Stimulated activated CD8-positive, alpha-beta memory T cell treated with anti-CD3 and anti-CD28 coated beads, Interleukin-4, amount 100 ng/mL, for 1 hour (primary cell): ENCODE measurements around the gene MED13L.

Experiments
- DNase-seq, 2 donors: peaks; one replicate each; pipeline ENCODE4 v3.0.0-alpha.2; 2020; ENCODE audit warnings: low read depth in 2 of 2, low spot score in 1 of 2

MED13L gene

DNA sequence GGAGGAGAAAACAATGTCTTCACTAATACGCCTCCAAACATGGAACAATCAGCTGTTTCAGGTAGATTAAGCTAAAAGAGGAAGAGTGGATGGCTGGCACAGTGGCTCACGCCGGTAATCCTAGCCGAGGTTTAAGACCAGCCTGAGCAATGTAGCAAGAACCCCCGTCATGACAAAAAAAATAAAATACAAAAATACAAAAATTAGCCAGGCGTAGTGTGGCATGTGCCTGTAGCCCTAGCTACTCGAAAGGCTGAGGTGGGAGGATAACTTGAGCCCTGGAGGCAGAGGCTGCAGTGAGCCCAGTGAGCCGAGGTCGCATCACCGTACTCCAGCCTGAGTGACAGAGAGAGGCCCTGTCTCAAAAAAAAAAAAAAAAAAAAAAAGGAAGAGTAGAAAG, 1.2 kb upstream of the MED13L start:
- no peak for DNase-seq

DNA sequence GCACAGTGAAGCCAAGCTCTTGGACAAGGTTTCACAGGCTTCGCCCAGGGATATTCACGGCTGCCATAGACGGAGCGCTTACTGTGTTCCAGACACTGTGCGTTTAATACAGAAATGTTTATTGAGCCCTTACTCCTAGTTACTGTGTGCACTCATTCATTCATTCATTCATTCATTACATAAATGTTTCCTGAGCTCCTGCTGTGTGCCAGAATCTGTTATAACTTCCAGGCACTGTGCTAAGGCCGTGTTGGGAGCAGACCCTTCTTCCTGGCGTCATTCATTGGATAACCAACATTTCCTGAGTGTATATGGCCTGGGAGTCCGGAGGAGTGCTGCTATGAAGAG, 760 bp upstream of the MED13L start:
- no peak for DNase-seq

DNA sequence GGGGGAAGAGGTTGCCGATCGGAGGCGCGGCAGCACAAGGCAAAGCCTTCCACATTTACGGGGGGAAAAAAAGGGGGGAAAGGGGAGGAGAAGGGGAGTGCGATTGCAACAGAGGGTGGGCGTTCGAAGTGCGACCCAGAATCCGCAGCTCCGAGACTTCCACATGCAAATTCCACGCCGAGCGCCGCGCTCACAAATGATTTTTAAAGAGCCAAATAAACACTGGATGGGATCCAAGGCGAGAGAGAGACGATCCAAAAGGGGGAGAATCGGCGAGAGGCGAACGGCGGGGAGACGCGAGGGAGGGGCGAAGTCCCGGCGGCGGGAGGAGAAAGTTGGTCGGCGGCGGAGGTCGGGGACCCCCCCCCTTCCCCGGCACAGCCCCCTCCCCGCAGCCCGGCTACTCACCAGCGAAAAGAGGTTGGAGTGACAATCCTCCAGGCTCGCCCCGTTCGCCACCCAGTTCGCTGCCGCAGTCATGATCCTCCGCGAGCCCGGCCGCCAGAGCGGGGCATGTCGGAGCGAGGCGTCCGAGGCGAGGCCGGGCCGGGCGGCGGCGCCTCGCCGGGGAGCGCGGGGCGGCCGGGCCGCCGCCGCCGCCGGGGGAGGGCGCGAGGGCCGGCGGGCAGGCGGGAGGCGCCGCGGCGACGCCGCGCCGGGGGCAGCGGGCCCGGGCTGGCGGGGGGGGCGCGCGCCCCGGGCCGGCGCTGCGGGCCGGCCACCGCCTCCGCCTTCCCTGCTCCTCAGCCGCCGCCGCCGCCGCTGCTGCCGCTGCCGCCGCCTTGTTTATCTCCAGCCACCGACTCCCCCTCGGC, 634 bp downstream of the MED13L start:
- peak; percentile 24 to 41 for DNase-seq

DNA sequence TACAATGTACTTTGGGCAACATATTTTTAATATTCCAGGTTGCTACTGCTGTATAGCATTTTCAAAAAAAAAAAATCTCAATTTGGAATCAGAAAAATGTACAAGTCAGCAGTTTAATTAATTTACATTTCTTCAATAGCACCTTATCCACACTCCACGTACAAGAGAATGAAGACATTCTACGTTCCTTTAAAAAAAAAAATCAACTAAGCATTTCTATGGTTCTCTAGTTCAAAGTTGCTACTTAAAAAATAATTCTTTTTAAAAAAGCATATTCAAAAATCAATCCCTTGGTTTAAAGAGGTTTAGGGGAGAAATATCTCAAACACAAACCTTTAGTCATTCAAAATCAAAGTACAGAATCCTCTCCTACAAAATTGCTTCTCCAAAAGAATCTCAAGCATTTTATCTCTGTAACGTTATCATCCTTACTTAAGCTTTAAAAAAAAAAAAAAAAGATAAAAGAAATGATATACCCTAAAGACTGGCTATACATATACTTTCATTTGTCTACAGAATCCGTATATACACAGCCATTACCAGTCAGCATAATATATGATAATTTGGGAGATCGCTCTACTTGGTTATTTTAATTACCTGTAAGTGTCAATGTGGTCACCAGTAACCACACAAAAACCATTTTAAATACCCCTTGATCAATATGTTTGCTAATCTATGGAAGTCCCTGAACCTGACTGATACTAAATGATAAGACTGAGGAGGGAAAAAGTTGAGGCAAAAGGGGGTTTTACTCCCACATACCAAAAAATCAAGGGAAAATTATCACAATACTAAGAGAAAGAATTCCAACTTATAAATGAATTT, 2.7 kb downstream of the MED13L start:
- no peak for DNase-seq

DNA sequence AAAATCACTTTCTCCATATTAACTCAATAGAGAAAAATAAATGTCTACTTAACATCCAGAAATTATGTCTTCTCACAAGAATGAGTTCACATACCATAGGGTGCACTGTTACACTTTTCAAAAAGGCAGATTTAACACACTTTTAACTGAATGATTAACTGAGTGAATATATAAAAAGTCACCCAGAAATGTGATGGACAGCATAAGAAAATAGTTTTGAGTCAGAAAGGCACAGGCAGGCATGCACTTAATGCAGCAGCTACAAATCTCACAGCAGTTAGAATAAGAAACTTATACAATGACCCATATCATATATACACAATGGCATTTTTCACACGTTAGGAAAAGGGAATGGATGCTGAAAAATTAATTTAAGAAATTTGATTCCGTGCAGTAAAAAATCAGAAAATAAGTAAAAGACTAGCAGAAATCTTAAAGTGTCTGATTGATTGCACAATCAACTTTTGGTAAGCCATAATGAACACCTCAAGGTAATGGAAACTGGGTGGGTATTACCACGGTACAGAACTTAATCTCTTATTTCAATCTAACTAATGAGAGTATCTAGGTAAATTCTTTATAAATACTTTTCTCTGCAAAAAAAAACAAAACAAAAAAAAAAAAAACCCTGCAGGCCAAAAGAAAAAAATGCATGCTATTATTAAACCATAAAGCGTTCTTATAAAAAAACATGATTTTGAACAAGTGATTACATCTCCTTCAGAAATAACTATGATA, 3.5 kb downstream of the MED13L start:
- DNase-seq = no peak

DNA sequence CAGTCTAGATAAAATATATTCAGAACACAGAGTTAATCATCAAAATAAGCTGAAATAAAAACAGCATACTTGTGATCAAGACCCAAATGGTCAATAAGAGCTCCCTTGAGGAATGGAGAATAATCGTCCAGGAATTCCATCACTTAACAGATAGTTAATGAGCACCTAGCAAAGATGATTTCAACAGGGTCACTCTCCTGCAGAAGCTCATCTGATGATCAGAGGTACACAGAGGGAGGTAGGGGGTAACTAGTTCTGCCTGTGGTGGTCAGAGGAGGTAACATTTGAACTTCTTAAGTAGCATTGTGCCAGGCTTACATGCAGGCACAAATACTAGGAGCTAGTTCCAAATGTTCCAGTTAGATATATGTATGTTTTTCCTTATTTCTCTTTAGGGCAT, 9.5 kb downstream of the MED13L start:
- DNase-seq = no peak

DNA sequence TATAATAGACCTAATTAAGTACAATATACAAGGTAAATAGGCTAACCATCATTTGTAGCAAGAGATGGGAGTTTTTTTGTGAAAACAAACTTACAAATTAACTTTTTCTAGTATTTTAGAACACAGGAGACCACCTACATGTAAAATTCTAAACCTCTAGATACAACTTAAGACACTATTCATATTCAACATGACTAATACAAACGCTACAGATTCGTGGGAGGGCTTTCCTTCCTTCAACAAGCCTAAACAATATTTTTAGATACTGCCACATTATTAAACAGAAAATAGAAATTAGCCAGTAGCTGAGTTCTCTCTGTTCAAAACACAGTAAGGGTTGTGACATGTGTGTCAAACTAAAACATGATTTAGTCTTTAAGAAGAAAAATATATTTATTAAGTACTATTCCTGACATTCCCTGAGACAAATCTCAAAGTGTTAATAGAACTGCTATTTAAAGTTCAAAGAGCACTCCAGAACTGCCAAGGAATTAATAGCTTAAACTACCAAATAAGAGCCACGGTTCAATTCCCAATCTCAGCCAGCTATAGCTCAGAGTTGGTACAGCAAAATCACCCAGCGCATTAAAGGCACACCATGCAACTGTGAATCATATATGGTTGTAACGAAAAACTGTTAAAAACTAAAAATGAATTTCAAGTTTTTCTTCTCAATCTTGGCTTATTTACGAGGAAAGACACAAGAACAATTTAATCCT, 10.7 kb downstream of the MED13L start:
- no peak for DNase-seq

DNA sequence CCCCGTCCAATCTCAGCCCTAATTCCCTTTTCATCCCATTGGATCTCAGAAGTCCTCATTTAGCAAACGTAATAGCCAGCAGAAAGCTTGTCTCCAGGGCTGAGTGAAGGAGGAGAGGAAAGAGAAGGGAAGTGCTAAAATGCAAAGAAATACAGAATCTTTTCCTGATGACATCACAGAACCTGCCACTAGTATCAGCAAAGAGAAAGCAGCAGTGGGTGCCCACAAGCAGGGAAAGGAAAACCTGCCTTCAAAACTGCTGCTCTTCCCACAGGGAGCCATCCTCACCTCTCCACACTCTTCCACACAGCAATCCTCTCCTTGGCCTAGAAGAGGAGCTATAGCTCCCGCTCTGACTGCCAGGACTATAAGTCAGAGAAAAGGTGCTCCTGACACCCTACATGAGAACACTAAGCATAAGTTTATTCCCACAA, 11.3 kb downstream of the MED13L start:
- DNase-seq = no peak

DNA sequence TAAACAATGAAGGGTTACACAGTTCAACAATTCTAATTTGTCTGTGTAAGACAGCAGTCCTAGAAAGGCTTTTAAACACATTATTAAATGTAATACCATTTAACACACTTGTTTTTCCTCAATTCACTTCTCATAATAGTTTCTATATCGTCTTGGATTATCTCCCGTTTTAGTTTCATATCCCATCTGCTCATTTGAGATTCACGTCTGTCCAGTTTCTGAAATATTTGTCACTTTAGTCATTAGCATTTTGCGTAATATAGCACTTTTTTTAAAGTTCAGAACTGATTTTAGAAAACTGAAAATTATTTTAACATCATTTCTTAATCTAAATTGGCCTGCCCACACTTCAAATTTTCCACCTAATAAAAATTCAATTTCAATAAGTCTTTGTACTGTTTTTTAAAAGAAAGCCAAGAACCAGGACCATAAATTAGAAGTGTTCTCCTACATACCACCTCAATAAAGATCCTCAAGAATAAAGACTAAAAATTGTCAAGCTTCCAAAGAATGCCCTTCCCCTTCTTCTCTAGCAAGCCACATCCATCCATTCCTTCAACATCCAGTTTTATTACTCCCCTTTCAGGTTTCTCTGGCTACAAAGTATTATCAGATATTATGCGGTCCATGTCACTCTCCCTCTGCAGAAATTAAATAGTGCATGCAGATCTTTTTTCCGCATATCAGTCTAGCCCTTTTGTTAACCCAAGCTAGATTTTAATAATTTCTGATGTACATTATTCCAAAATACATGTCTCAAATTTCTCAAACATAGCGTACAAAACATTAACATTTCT, 11.9 kb downstream of the MED13L start:
- no peak for DNase-seq

DNA sequence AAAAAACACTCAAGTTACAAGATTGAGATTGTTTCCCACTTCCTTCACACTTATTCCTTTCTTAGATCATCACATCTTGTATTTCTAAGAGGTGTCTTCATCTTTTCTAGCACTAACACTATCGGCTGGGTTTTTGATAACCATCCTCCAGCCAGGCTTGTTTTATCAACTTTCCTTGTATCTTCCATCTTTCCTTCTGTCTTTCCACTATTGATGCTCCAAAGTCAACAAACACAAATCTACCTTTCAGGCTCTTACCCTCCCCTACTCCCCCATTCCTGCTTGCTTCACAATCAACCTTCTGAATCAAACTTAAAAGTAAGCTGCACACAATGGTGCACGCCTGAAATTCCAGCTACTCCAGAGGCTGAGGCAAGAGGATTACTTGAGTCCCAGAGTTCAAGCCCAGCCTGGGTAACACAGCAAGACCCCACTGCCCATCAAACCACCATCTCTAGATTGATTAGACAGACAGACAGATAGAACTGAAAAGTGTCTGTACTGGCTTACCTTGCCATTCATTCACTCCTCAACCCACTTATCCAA, 12.9 kb downstream of the MED13L start:
- no peak for DNase-seq

DNA sequence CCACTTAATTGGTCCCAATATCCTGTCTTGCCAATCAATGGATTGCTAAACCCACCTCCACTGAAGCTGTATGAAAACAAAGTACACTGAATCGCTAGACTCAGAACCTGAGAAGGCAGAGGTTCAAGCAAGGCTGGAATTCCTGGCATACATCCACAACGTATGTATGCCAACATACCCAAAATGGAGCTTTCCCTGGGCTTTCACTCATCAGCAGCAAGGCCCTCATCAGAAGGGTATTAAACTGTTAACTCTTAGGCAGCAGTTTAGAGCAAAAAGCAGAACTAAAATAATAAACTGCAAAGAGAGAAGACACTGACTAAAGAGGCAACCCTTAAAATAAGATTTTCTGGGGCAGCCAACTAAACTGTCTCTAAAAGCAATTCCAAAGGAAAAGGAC, 13.6 kb downstream of the MED13L start:
- DNase-seq = no peak

DNA sequence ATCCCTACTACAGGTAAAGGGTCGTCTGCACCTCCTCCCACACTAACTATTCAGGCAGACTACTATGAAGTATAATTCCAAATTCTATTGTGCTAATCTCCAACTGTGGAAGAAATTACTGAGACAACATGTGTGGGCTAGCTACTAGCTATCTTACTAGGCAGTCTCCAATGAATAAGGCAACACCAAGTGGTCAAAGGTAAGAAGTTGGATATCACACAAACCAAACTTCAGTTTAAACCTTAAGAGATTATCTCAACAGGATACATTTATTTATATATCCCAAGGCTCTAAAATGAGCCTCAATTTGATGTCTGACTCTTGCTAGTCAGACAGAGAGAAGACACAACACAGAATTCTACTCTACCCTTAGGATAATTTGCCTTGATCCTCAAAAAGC, 14.1 kb downstream of the MED13L start:
- DNase-seq = no peak

DNA sequence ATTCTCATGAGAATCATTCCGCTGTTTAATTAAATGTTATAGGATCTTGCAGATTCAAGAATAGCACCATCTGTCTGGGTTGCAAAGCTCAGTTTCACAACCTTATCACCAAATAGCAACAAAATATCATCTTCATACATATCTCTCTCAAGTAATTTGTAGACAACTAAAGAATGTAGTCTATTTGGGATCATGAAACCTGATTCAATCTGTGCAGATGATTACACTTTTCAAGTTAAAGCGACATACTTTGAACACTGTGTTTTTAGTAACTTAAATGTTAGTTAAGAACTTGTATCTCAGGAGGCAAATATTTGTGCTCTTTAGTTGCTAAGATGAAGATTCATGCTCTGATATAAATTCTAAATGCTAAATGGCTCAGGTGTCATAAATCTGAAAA, 14.8 kb downstream of the MED13L start:
- DNase-seq = no peak

DNA sequence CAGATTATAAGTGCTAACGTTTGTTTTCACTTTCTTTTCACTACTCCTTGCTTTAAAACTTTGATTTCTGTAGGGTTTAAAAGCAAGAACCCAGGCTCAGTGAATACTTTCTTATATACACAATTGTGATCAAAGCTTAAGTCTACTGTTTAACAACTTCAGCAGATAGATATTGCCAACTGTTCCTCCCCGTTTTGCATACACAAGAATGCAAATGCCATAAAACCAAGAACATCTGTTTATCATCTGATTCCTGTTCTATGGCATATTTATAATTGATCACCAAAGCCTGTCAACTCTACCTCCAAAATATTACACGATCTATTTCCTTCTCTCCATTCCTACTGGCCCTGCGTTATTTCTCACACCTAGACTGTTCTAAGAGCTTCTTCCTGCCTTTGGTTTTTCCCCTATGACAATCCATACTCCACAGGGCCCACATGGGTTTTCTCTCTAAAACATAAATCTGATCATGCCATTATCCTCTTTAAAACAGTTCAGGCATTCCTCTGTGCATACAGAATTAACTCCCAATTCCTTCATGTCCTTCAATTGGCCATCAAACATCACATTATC, 15.9 kb downstream of the MED13L start:
- no peak for DNase-seq

DNA sequence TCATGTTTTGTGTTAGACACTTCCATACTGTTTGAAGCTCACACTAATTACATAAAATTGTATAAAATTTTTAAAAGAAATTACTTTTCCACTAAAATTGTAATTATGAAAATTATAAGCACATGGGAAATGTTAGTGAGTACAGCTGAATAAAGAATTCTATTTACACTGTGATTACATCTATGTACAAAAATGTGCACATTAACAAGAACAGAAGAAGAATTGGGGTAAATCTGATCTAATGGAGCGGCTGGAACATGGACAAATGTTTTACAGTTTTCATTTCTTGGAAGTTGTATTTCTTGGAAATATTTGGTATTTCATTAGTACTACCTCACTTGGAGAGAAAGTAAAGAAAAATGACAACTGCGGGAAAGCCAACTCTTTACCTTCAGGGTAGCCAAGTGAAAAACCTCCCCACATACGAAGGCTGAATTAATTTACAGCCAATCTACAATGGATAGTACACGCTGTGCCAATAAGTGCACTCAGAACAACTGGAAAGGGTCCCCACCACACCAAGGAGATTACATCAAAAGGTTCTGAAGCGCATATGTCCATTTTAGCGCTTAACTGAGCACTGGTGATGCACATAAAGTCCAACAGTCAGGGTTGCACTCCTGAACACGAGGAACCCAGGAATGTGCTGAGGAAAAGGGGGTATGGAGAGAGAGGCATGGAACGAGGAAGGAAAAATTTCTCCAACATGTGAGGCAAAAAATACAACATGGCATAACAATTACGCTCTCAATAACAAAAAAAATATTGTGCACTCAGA, 17.5 kb downstream of the MED13L start:
- DNase-seq = no peak

DNA sequence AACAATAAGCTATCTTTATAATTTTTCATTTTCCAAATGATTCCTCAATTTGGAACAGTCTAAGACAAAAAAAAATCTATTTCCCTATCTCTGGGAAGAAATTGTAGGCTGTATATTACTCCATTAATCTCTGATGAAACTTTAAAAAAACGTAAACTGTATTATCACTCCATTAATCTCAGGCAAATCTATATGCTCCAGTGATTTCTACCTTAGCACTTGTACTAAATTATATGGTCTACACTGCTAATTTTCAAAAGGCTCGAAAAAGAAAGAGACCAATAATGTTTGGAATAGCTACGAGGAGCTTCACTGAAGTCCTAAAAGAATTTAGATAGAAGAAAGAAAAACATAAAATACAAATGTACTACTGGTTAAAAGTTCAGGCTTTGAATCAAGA, 19.7 kb downstream of the MED13L start:
- no peak for DNase-seq

DNA sequence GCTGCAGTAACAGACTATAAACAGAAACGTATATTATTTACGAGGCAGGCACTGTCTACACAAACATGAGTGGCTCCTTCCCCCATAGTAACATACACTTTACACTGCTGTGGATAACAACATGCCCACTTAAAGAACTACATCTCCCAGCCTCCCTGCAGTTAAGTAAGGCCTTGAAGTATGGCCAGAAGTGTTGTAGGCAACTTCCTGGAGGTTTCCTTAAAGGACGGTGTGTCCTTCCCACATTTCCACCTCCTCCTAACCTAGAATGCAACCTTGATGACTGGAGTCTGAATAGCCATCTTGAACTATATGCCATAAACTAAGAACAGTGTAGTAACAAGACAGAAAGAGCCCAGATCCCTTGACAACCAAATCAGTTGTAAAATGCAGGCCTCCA, 20.3 kb downstream of the MED13L start:
- no peak for DNase-seq

DNA sequence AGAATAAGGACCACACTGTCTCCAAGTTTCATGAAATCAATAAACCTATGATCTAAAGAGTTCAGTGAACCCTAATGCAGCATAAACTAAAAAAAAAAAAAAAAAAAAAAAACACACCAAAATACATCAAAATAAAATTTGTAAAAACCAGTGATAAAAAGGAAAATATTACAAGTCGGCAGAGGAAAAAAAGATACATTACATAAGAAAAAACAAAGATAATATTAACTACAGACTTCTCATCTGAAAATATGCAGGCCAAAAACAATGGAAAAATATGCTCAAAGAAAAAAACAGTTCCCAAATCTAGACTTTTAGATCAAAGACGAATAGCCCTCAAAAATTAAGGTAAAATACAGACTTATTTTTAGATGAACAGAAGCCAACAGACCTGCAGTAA, 27.6 kb downstream of the MED13L start:
- DNase-seq = no peak

DNA sequence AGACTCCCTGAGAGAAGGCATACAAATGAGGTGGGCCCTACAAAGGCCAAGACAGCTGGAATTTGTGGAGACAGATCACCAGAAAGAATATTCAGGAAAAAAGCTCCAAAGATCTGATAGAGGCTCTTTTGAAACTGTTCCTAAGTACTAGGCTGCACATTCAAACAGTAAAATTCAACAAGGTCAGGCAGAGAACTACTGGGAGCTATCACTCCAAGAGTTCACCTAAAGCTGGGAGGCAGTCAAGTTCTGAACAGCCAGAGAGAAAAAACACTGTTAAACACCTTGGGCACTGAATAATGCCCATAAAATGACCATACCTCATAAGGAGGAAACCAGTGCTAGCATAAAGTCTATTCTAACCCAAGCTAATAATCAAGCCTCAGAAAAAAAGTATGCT, 28.6 kb downstream of the MED13L start:
- DNase-seq = no peak
